D341Med (cell line): Measurements from ENCODE around the gene TCF12.

Source experiments
- DNase-seq: peaks from one replicate; pipeline ENCODE4 v3.0.0; 2012; ENCODE audit warnings: low spot score

Gene TCF12

DNA sequence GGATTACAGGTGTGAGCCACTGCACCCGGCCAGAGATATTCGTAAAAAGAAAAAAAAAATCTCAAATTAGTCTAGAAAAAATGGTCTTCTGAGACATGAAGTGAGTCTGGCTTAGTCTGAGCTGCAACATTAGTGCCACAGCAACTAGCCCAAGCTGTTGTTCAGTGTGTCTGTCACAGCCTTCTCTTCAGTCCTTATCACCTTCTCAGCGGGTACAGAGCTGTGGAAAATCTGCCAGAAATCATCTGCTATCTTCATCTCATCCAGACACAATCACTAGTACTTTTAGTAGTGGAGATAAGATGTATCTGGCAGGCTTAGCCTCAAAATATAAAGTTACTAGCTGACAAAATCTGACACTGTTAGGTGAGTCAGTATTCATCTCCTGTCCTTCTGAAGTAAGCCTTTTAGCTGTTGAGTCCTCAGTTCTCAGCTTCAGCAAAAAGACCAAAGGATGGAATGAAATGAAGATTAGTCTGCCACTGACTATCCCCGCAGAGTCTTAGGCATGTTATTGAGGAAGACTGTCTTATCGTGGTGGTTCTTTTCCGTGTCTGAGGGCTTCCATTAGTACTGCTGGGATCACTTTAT is 337.4 kb downstream of the TCF12 start:
- no peak for DNase-seq

DNA sequence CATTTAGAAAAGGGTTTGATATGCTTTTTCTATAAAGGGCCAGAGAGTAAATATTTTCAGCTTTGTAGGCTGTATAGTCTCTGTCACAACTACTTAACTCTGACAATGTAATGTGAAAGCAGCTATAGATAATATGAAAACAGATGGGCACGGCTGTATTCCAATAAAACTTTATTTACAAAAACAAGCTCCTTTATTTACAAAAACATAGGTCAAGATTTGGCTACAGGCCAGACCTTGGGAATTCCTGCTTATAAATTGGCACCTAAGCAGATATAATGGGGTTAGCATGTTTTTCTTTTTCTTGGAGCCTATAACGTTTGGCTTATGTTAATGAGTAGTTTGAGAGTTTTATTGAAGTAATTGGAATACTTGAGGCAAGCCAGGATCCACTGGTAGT is 338.5 kb downstream of the TCF12 start:
- no peak for DNase-seq

DNA sequence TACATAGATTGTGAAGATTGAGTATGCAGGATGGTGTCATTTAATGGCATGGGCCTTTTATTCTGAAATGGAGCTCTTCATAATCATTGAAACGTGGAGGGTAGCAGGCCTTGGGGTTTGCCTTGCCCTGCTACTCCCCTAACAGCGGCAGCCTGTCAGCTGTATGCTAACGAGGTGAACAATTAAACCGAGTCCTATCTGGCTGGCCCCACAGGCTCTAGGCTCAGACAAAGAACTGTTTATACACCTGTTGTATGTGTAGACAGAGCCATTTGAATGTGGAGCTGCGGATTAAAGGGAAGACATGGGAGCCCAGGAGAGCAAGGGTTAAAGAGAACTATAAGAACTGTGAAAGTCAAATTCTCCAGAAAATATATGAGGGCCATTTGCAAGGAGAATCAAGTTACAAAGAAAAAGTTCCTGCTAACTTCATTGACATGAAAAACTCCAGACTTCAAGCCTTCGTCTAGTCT is 341.2 kb downstream of the TCF12 start:
- peak; percentile 40 for DNase-seq

DNA sequence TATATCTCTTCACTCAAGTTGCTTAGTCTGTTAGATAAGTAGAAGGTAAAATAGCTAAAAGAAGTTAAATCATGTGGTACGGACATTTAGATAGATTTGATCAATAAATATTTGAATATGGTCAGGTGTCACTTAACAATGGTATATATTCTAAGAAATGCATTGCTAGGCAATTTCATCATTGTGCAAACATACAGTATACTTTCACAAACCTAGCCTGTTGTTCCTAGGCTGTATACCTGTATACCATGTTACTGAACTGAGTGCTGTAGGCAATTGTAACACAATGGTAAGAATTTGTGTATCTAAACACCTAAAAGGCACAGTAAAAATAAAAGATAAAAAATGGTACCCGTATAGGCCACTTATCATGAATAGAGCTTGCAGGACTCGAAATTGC is 345.1 kb downstream of the TCF12 start:
- DNase-seq = no peak

DNA sequence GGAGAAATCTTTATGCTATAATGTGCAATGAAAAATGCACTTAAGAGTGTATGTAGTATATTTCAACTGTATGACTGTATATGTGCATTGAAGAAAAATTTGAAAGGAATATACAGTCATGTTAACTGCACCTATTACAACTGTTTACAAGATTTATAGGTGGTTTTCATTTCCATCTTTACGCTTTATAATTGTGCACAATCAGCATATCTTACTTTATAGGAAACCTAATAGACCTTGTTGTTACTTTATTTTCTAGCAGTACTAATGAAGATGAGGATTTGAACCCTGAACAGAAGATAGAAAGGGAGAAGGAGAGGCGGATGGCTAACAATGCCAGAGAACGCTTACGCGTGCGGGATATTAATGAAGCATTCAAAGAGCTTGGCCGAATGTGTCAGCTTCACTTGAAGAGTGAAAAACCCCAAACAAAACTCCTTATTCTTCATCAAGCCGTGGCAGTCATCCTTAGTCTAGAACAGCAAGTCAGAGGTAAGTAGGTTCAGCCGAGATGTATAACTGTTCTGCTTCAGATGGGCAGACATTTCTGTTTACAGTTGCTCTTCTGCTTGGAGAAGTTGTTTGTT is 354.4 kb downstream of the TCF12 start:
- no peak for DNase-seq

DNA sequence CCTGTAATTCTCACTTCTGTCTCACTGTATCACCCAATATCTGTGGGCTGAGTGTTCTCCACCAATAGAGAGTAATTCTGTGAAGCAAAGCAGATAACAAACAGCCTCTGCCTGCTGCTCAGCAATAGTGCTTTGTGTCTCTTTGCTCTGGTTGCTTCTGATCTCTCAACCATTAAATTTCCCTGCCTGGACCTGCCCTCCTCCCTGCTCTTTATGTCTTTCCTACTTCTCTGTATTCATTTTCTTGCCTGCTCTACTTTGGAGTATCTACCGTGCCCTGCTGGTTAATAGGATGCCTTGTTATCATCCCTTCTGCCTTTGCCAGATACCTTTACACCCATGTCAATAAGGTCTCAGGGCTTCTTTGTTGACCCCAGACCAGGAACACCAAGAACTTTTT is 355.0 kb downstream of the TCF12 start:
- DNase-seq = no peak

DNA sequence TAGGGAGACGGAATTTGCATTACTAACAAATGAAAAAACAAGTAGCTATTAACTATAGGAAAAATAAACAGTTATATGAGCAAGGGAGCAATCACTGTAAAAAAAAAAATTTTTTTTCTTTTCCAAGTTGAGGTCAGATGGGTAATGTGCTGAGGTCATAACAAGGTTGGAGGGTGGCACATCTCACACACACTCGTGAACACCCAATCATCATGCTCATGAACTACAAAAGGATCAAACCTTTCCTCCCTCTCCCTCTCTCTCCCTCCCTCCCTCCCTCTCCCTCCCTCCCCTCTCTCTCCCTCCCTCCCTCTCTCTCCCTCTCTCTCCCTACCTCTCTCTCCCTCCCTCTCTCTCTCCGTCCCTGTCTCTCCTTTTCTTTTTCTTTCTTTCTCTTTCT is 360.0 kb downstream of the TCF12 start:
- no peak for DNase-seq

DNA sequence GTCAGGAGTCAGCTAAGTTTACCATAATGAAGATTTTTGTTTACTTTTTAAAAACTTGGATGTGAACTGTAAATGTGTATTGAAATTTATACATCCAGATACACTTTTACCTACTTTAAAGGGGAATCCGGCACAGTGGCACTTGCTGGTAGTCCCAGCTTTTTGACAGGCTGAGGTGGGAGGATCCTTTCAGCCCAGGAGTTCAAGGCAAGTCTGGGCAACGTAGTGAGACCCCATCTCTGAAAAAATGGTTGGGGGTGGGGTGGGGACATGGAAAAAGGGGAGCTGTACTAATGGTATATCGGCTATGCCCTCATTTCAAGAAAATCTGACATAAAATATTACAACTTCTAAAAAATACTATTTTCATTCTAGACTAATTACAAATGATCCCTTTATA is 362.0 kb downstream of the TCF12 start:
- DNase-seq = no peak

DNA sequence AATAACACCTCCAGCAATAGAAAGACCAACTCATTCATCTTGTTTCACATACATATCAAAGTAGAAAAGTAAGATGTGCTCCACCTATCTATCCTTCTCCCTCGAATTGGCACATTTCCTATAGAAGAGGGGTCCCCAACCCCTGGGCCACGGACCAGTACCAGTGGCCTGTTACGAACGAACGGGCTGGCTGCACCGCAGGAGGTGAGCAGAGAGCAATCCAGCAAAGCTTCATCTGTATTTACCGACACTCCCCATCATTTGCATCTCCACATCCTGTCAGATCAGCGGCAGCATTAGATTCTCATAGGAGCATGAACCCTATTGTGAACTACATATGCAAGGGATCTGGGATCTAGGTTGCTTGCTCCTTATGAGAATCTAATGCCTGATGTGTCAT is 362.9 kb downstream of the TCF12 start:
- DNase-seq = no peak

DNA sequence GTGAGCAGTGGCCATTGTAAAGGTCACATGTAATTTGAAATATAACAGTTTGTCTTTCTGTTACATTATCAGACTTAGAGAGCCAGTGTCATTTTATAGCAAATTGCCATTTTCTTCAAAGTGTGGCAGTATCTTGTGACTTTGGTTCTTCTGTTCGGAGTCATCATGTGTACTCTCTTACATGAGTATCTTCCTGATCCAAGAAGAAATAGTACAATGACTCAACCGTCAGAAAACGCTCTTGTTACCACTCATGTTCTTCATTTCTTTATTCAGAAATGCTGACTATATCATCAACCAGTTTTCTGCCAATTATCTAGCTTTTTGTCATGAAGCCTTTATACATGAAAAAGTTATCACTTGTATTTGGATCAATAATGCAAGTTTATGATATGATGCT is 364.2 kb downstream of the TCF12 start:
- DNase-seq = no peak

DNA sequence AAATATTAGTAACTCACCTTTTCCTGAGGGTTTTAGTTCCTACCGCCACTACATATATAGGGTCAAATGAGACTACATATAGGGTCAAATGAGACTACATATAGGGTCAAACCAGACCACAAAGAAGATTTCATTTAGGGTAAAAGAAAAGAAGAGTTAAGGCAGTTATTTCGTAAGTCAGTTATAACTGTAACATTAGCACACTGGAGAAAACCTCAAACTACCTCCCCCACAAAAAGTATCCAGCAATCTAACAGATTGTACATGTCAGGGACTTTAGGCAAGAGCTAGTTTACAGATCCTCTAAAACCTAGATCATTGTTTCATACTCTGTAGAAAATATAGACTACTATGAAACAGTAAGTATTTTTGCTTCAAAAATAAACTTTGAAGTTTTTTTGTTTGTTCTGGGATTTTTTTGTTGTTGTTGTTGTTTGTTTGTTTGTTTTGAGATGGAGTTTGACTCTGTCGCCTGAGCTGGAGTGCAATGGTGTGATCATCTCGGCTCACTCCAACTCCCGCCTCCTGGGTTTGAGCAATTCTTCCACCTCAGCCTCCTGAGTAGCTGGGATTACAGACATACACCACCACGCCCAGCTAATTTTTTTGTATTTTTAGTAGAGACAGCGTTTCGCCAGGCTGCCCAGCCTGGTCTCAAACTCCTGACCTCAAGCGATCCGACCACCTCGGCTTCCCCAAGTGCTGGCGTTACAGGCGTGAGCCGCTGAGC is 365.5 kb downstream of the TCF12 start:
- no peak for DNase-seq

DNA sequence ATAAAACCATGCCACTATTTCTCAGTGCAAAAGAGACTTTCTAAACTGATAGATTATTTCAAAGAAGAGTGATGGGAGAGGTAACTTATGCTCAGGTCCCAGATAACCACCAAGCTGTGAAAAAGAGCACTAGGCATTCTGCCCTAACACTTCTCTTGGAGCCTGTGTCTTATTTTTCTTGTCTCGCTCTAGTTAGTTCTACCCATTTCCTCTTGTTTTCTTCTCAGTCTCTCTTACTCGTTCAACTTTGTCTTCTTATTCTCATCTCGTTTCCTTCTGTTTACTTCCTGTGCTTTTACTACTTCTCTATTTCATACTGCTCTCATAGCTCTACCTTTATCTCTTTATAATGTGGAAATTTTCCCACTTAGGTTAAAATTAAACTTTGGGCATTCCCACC is 366.1 kb downstream of the TCF12 start:
- no peak for DNase-seq

DNA sequence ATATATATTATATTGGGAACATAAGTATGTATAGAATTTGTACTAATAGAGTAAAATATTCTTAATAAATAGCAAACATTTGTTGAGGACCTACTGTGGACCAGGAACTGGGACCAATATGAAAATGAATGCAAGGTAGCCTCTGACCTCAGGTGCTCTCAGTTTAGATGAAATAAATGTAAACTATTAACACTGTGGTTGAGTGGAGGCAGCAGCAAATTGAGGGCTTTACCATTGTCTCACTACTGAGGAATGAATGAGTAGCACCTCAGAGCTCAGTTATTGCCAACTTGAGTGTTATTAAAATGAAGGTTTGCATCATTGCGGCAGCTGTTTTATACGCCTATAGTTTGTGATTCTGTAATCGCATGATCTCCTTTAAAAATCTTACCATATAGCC is 366.9 kb downstream of the TCF12 start:
- no peak for DNase-seq

DNA sequence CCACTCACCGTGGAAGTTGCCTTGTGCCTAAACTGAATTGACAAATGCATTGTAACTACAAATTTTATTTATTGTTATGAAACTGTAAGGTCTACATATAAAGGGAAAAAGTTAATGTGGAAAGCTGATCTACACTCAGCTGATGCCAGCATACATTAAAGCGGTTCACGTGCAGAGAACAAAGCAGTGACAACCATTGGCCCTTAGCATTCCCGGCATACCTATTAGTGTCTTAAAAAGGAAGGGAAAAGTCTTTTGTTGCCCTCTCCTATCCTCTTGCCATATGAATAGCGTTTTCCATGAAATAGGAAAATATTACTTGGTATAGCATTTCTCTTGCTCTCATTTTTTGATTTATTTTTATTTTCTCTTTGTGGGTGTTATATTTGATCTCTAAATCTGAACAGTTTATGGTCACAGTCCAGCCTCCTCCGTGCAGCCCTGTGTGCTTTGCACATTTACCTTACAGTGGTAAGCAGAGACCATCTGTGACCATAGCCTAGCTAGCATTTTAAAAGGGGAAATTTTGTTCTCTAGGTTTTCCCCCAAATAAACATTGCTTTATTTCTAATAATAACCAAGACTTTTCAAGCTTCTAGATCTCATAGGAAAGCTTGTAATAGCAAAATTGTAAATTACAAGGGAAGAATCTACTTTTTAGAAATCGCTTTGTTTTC is 368.1 kb downstream of the TCF12 start:
- no peak for DNase-seq

DNA sequence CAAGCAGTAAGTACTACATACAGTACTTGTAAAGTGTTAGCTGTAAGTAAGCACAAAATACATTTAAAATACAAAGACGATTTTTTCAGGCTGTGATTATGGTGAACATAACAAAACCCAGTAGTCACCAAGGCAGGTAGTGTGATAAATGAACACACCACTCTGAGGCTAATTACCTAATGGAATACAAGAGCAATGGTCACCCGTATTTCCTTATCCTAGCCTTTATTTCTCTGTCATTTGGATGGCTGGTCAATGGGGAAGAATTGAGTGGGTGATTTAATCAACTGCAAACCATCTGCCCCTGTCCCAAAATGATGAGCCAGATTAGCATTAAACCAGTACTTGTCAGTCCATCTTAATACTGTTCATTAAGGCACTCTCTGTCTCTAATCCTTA is 368.7 kb downstream of the TCF12 start:
- no peak for DNase-seq

DNA sequence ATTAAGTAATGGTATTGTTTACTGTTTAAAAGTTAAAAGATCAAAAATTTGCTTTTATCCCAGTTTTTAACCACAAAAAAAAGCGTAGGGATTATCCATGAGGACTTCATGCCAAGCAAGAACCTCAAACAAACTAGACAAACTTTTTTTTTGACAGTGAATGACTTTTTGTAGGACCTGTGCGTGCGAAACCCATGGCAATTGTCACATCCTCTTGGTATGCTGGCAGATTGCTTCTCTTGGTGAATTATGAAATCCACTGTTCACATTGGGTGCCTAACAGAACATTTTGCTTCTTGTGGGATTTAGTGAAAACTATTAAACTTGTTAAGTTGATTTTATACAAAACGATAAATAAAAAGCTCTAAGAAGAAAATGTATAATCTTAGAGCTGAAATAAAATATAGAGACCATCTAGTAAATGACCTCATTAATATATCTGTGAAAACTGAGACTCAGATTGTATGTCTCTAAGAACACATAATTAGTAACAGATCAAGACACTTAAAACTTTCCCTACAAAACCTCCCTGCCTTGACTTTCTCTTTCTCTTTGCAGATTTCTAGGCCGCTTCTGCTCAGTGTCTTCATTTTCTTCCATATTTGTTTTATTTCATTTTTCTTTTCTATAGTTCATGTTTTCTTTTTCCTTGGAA is 370.6 kb downstream of the TCF12 start:
- no peak for DNase-seq

DNA sequence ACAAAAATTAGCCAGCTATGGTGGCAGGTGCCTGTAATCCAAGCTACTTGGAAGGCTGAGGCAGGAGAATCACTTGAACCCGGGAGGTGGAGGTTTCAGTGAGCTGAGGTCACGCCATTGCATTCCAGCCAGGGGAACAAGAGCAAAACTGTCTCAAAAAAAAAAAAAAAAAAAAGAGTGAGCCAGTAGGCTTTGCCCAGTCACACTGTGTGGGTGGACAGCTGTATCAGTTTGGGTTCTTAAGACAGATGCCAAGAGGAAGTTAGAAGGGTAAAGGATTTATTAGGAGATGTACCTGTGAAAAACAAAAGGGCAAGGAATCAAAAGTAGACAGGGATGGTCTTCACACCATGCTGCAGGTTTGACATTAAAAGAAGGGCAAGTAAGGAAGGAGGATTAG is 371.7 kb downstream of the TCF12 start:
- no peak for DNase-seq

DNA sequence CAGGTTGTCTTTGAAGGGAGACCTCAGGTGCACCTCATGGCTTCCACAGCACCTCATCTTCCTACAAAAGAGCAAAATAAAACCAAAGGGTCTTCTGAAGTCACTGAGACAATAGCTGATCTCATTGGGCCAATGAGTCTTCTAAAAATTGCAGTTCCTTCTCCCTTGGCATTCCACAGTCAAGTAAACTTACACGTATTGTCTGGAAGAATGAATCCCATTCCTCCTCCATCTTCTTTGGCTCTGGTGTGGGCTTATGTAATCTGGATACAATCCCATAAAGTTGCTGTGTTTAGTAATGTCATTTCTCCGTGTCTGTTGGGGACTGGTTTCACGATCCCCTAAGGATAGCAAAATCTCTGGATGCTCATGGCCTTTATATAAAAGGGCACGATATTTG is 372.4 kb downstream of the TCF12 start:
- no peak for DNase-seq

DNA sequence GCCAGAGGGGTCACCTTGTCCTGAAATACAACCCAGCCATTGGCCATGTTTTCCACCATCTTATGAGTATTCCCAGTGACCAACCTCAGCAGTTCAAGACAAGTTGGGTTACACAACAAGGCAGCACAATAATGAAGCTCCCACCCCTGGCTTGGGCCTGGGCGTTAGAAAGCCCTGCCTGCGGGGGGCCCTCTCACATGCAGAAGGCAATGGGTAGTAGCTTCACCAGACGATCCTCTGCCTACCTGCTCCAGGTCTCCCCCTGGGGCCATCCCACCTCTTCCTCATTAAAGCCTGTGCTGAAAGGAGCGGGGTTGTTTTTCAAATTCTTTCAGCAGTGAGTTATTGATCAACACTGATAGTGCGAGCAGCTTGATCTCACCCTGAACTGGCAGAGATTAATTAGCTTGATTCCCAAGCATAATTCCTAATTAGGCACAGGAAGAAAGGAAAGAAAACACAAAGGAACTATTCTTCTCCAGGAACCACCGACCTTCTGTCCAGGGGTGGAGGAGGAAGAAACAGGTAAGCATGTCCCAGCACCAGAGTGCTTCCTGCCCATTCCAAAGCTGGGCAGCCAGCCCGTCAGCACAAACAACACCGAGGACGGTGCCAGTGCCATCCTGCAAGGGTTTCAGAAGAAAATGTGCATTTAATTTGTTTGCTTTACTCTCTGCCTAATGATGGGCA is 378.2 kb downstream of the TCF12 start:
- DNase-seq = no peak

DNA sequence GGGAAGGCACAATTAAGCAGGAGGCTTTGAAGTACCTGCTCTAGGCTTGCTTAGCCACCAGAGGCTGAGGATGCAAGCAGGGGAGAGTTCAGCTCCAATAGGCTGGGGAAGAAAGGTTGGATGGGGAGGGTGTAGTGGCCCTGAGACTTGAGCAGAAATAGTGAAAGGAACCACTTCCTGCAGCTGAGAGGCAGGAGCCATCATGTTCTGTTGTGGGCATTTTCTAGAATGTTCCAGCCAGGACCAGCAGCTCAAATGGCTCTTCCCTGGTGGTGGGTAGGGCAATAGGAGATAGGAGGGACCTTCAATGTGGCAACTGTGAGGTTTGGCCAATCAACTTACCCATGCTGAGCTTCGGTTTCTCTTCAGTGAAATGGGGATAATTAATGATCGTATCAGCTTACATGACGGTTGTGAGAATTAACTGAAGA is 378.7 kb downstream of the TCF12 start:
- no peak for DNase-seq

DNA sequence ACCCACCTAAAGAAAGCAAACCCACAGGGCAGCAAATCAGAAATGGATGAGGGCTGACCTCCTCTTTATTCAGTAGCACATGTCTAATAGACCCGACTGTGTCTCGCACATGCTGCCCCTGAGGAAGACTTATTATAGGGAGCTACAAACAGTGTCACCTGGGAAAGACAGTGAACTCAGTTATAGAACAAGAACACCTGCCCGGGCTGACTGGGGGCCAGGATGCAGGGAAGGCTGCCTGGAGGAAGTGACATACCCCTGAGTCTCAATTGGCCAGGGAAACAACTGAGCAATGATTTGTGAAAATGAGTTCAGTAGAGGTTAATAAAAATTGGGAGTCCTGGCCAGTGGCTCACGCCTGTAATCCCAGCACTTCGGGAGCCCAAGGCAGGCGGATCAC is 379.2 kb downstream of the TCF12 start:
- DNase-seq = no peak

DNA sequence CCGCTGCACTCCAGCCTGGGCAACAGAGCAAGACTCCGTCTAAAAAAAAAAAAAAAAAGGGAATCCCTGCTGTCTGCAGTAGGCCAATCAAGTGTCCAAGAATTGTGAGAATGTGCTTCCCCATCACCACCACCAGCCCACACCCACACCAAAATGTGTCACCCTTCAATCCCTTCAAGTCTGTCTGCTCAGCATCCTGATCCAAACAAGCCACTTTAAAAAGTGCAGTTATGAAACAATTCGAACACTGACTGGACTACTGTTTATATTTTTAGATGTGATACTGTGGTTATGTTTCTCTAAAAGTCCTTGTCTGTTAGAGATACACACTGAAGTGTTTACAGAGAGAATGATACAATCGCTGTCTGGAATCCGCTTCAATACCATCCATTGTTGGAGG is 379.8 kb downstream of the TCF12 start:
- DNase-seq = no peak
